KOPT-K1 (cell line): Measurements from ENCODE around the gene ZNF442.
"Not testable (repeated sequence)": the region's sequence is repeated elsewhere in the genome, so short reads cannot be mapped to it uniquely, and the experiment has no call there.

Experiments
- H3K27ac ChIP-seq: fragments of 200-600 bp; sonication (generic); 2 replicates; pipeline ENCODE4 v1.5.1; 2016; ENCODE audit warnings: antibody characterized with exemption, mild to moderate bottlenecking, low read depth, low read length; ENCODE audit not compliant: poor library complexity, severe bottlenecking
- H3K36me3 ChIP-seq: fragments of 200-600 bp; sonication (generic); 2 replicates; pipeline ENCODE4 v1.5.1; 2017; ENCODE audit warnings: antibody characterized with exemption, mild to moderate bottlenecking, low read length, moderate library complexity; ENCODE audit not compliant: insufficient read depth
- H3K9me3 ChIP-seq: fragments of 200-600 bp; sonication (generic); 2 replicates; pipeline ENCODE4 v1.5.1; 2017; ENCODE audit warnings: antibody characterized with exemption, low read length, mild to moderate bottlenecking; ENCODE audit not compliant: insufficient read depth, poor library complexity, severe bottlenecking

Gene ZNF442

GRCh38 chr19:12350185-12350889 lies 15.1 kb downstream of the ZNF442 start:
- Histone ChIP-seq H3K27ac (no peak overlapping the region), H3K9me3 (peaks cover 92% of the 10 kb centered on the region), H3K36me3 (peaks cover 26% of the 10 kb centered on the region)

- H3K36me3 ChIP-seq = peaks cover 26% of the 10 kb centered on the region
- peaks cover 79% of the 10 kb centered on the region for H3K9me3 ChIP-seq
- H3K27ac ChIP-seq = no peak overlapping the region
Measured at GRCh38 chr19:12346896-12347295, 18.6 kb downstream of the ZNF442 start.

DNA sequence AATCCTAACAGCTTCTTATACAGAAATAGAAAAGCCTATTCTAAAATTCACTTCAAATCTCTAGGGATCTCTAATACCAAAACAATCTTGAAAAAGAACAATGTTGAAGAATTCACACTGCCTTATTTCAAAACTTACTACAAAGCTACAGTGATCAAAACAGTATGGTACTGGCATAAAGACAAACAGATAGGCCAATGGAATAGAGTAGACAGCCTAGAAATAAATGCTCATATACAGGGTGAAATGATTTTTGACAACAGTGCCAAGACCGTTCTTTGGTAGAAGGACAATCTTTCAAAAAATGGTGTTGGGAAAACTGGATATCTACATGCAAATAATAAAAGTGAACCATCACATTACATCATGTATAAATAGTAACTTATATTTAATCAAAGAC lies 20.3 kb downstream of the ZNF442 start:
- peaks cover 62% of the 10 kb centered on the region for H3K9me3 ChIP-seq
- peaks cover 10% of the 10 kb centered on the region for H3K36me3 ChIP-seq
- no peak overlapping the region for H3K27ac ChIP-seq

GRCh38 chr19:12333162-12334159 lies 32.0 kb downstream of the ZNF442 start, which contains the start of gene ZNF563:
Gene ZNF563, minus strand, starts transcription at chr19:12333633. Its CDS starts 151 bp downstream, at chr19:12333482.
- no peaks in the 10 kb centered on the region for H3K9me3 ChIP-seq
- H3K36me3 ChIP-seq = no peaks in the 10 kb centered on the region
- peak within 1 kb of the TSS; percentile 68 for H3K27ac ChIP-seq

GRCh38 chr19:12331211-12331941 lies 34.1 kb downstream of the ZNF442 start:
- H3K9me3 ChIP-seq = no peaks in the 10 kb centered on the region
- H3K27ac ChIP-seq = no peak overlapping the region
- H3K36me3 ChIP-seq = no peaks in the 10 kb centered on the region

DNA sequence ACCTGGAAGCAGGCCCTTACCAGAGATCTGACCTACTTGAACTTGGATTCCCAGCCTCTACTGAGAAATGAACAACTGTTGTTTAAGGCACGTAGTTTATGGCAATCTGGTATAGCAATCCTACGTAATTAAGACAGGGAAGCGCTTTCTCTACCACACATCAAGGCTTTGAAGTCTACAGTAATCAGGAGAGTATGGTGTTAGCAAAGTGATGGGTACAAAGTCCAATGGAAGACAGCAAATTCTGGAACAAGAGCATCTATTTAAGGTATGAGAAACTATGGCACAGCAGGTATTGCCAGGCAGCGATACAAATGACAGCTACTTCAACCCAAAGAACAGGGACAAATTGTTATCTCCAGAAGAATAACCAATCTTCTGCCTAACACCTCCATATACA lies 35.1 kb downstream of the ZNF442 start:
- H3K27ac ChIP-seq = no peak overlapping the region

DNA sequence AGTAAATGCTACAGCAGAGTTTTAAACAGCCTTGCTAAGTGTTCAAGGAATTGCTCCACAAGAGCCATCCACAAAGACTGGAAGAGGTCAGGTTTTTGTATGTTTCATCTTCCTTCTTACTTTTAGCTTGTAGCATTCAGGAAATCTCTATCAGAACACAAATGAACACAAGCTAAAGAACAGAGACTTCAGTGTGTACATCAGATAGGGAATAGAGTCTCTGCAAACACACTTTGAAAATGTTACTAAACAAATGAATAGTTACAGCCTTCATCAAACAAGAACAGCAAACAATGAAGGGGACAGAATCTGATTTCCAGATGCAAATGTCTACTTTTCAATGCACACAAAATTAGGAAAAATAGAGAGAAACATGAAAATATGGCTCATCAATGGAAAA lies 39.8 kb downstream of the ZNF442 start:
- Histone ChIP-seq H3K9me3 (peaks cover 31% of the 10 kb centered on the region), H3K27ac (no peak overlapping the region), H3K36me3 (peaks cover 8% of the 10 kb centered on the region; the same call in 1 of the 2 replicates)

More for the DNA sequence above, 35.1 kb downstream of the ZNF442 start:
- H3K36me3 ChIP-seq = no peaks in the 10 kb centered on the region
- H3K9me3 ChIP-seq = no peaks in the 10 kb centered on the region

DNA sequence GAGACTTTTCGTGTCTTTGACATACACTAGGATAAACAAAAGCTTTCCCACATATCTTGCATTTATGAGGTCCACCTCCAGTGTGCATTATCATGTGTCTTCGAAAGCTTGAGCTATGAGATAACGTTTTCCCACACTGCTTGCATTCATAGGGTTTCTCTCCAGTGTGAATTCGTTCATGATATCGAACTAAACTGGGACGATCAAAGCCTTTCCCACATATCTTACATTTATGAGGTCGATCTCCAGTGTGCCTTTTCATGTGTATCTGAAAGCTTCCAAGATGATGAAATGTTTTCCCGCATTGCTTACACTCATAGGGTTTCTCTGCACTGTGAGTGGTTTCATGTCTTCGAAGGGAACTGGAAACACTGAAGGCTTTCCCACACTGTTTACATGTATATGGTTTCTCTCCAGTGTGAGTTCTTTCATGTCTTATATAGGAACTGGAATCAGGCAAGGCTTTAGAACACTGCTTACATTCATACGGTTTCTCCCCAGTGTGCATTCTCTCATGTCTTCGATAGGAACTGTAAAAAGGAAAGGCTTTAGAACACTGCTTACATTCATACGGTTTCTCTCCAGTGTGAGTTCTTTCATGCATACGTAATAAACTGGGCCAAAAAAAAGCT lies 46.6 kb downstream of the ZNF442 start:
- peaks cover 58% of the 10 kb centered on the region for H3K9me3 ChIP-seq
- H3K27ac ChIP-seq = no peak overlapping the region
- peaks cover 32% of the 10 kb centered on the region for H3K36me3 ChIP-seq

GRCh38 chr19:12314553-12314952 lies 50.9 kb downstream of the ZNF442 start:
- H3K9me3 ChIP-seq = peaks cover 20% of the 10 kb centered on the region
- peak overlapping the region; percentile 18 for H3K27ac ChIP-seq
- peaks cover 14% of the 10 kb centered on the region for H3K36me3 ChIP-seq

- not testable (repeated sequence) for H3K9me3 ChIP-seq, H3K27ac ChIP-seq, H3K36me3 ChIP-seq
Measured at GRCh38 chr19:12308891-12309290, 56.6 kb downstream of the ZNF442 start.
